ENCODE results near the gene CCDC88C.

CCDC88C gene

GRCh38 chr14:91326514-91327249 lies 90.9 kb downstream of the CCDC88C start:
- DNase-seq: no peak

GRCh38 chr14:91324606-91325575 lies 92.7 kb downstream of the CCDC88C start:
- no peak for DNase-seq

GRCh38 chr14:91323671-91324605 lies 93.7 kb downstream of the CCDC88C start:
- DNase-seq: peak; percentile 99

GRCh38 chr14:91323031-91323430 lies 94.6 kb downstream of the CCDC88C start:
- no peak for DNase-seq

- DNase-seq: no peak
Measured at GRCh38 chr14:91322623-91323022, 95.0 kb downstream of the CCDC88C start.

GRCh38 chr14:91321131-91321530 lies 96.5 kb downstream of the CCDC88C start:
- no peak for DNase-seq

GRCh38 chr14:91320266-91320665 lies 97.4 kb downstream of the CCDC88C start:
- DNase-seq: no peak

GRCh38 chr14:91318911-91319310 lies 98.7 kb downstream of the CCDC88C start:
- DNase-seq: no peak

- peak; percentile 90 for DNase-seq
Measured at GRCh38 chr14:91317381-91318308, 100.0 kb downstream of the CCDC88C start.

GRCh38 chr14:91316761-91317160 lies 100.9 kb downstream of the CCDC88C start:
- DNase-seq: no peak

GRCh38 chr14:91315844-91316267 lies 101.8 kb downstream of the CCDC88C start:
- peak; percentile 89 for DNase-seq

- DNase-seq: no peak
Measured at GRCh38 chr14:91313852-91314251, 103.8 kb downstream of the CCDC88C start.

GRCh38 chr14:91313154-91313850 lies 104.3 kb downstream of the CCDC88C start:
- no peak for DNase-seq

GRCh38 chr14:91311284-91311662 lies 106.3 kb downstream of the CCDC88C start:
- DNase-seq: peak; percentile 62

GRCh38 chr14:91310606-91311283 lies 106.9 kb downstream of the CCDC88C start:
- peak; percentile 56 for DNase-seq

- no peak for DNase-seq
Measured at GRCh38 chr14:91309756-91310280, 107.8 kb downstream of the CCDC88C start.

GRCh38 chr14:91308337-91308736 lies 109.3 kb downstream of the CCDC88C start:
- no peak for DNase-seq

- DNase-seq: no peak
Measured at GRCh38 chr14:91307652-91308051, 110.0 kb downstream of the CCDC88C start.

- DNase-seq: no peak
Measured at GRCh38 chr14:91307046-91307445, 110.6 kb downstream of the CCDC88C start.

- no peak for DNase-seq
Measured at GRCh38 chr14:91306547-91306946, 111.1 kb downstream of the CCDC88C start.

All from stimulated activated CD8-positive, alpha-beta memory T cell treated with anti-CD3 and anti-CD28 coated beads, Interleukin-4, amount 100 ng/mL, for 48 hours (primary cell).